Breast epithelium (tissue), 4 donors: Measurements from ENCODE around the gene PDK2. TPM values are rescaled to one million over a fixed set of nuclear protein-coding genes. Genes with fewer than 3 reads are reported as not detected.

ENCODE experiments used
- DNase-seq, 2 donors: peaks; one replicate each; pipeline ENCODE4 v3.0.0-alpha.2; 2019; ENCODE audit warnings: low spot score in 2 of 2
- H3K27ac ChIP-seq, 2 donors: fragments of 200-600 bp; sonication (generic) in 1 of 2; one replicate each; pipeline ENCODE4 v1.5.1; 2016 to 2019; ENCODE audit warnings: mild to moderate bottlenecking in 1 of 2
- H3K27me3 ChIP-seq, 2 donors: fragments of 200-600 bp; sonication (generic) in 1 of 2; one replicate each; pipeline versions ENCODE4 v1.5.1 to v1.6.0; 2017 to 2019; ENCODE audit warnings: control low read depth in 1 of 2, mild to moderate bottlenecking in 1 of 2
- H3K36me3 ChIP-seq: fragments of 200-600 bp; one replicate; pipeline ENCODE4 v1.5.1; 2019
- H3K4me1 ChIP-seq, 2 donors: fragments of 200-600 bp; sonication (generic); one replicate each; pipeline ENCODE4 v1.5.1; 2016 to 2019; ENCODE audit warnings: control low read depth in 1 of 2
- H3K4me3 ChIP-seq, 3 donors: fragments of 200-600 bp; sonication (generic); 1 replicate in 2 of 3; 2 replicates in 1 of 3; pipeline ENCODE4 v1.5.1; 2016 to 2019; ENCODE audit warnings: mild to moderate bottlenecking in 3 of 3, moderate library complexity in 2 of 3
- H3K9me3 ChIP-seq, 2 donors: fragments of 200-600 bp; sonication (generic) in 1 of 2; one replicate each; pipeline ENCODE4 v1.5.1; 2016 to 2019; ENCODE audit warnings: control low read depth in 1 of 2
- CTCF ChIP-seq, 3 donors: fragments of 450-650 bp; IDR thresholded peaks; one replicate each; pipeline ENCODE4 v1.5.1; 2016 to 2017; ENCODE audit warnings: antibody characterized with exemption in 3 of 3, mild to moderate bottlenecking in 3 of 3, moderate library complexity in 3 of 3
- POLR2A ChIP-seq: fragments of 450-650 bp; IDR thresholded peaks from one replicate; pipeline ENCODE4 v1.6.1; 2016; ENCODE audit warnings: antibody characterized with exemption, mild to moderate bottlenecking, moderate library complexity
- POLR2AphosphoS5 ChIP-seq, 3 donors: sonication (generic); formaldehyde crosslinking; IDR thresholded peaks; one replicate each; pipeline ENCODE4 v1.6.1; 2017; ENCODE audit warnings: antibody characterized with exemption in 3 of 3
- intact Hi-C: fragments of 100-400 bp; cut with DNase I; formaldehyde crosslinking; loops from one replicate; pipeline ENCODE4 v1.15.1; 2023; ENCODE audit warnings: low total_unique reads
- total RNA-seq, 3 donors: library from RNA; depleted of rRNA; stranded (reverse); fragments of >200 nt; gene quantifications; one replicate each; pipeline ENCODE4 v1.1.0, GENCODE V29; 2016

PDK2 gene
- total RNA-seq, 3 donors from 2014 or later: 28.2 to 53.4 (median 30.5) TPM

- peaks cover 8% of the 10 kb centered on the region for H3K36me3 ChIP-seq
- no peak overlapping the region for H3K27ac ChIP-seq
- H3K4me3 ChIP-seq: no peak overlapping the region
- TF ChIP-seq CTCF (IDR thresholded peaks at IDR 0.05): no peak
- TF ChIP-seq POLR2AphosphoS5 (IDR thresholded peaks at IDR 0.05): no peak
- no peak for TF ChIP-seq POLR2A
- DNase-seq: no peak
- no peaks in the 10 kb centered on the region for H3K27me3 ChIP-seq
- H3K4me1 ChIP-seq: no peaks in the 10 kb centered on the region
- intact Hi-C loops: no loop called here
- no peaks in the 10 kb centered on the region for H3K9me3 ChIP-seq
These were observed 23.0 kb upstream of the PDK2 start for GRCh38 chr17:50072130-50072529.

GRCh38 chr17:50072925-50073324 is 22.2 kb upstream of the PDK2 start:
- no peaks in the 10 kb centered on the region for H3K27me3 ChIP-seq
- no peak overlapping the region for H3K27ac ChIP-seq
- TF ChIP-seq POLR2AphosphoS5 (IDR thresholded peaks at IDR 0.05) (no peak), CTCF (IDR thresholded peaks at IDR 0.05) (no peak), POLR2A (no peak)
- H3K36me3 ChIP-seq: peaks cover 8% of the 10 kb centered on the region
- H3K4me1 ChIP-seq: no peaks in the 10 kb centered on the region
- intact Hi-C loops: no loop called here
- no peak for DNase-seq
- no peaks in the 10 kb centered on the region for H3K9me3 ChIP-seq
- no peak overlapping the region for H3K4me3 ChIP-seq

GRCh38 chr17:50074227-50074626 is 20.9 kb upstream of the PDK2 start:
- intact Hi-C loops: no loop called here
- no peaks in the 10 kb centered on the region for H3K9me3 ChIP-seq

GRCh38 chr17:50075446-50076032 is 19.6 kb upstream of the PDK2 start:
- no peak overlapping the region for H3K27ac ChIP-seq
- intact Hi-C loops: no loop called here

More at GRCh38 chr17:50074227-50074626, 20.9 kb upstream of the PDK2 start:
- Histone ChIP-seq H3K27ac (no peak overlapping the region), H3K4me3 (no peak overlapping the region), H3K27me3 (no peaks in the 10 kb centered on the region), H3K36me3 (peaks cover 8% of the 10 kb centered on the region), H3K4me1 (no peaks in the 10 kb centered on the region)
- DNase-seq: no peak
- TF ChIP-seq POLR2A (no peak), POLR2AphosphoS5 (IDR thresholded peaks at IDR 0.05) (no peak), CTCF (IDR thresholded peaks at IDR 0.05) (no peak)

GRCh38 chr17:50076221-50076590 is 18.9 kb upstream of the PDK2 start:
- no peaks in the 10 kb centered on the region for H3K9me3 ChIP-seq
- H3K27ac ChIP-seq: no peak overlapping the region
- H3K4me1 ChIP-seq: no peaks in the 10 kb centered on the region
- no peak for DNase-seq
- H3K4me3 ChIP-seq: no peak overlapping the region
- peaks cover 7% of the 10 kb centered on the region for H3K36me3 ChIP-seq
- TF ChIP-seq POLR2A (no peak), POLR2AphosphoS5 (IDR thresholded peaks at IDR 0.05) (no peak), CTCF (IDR thresholded peaks at IDR 0.05) (no peak)
- intact Hi-C loops: no loop called here
- H3K27me3 ChIP-seq: no peaks in the 10 kb centered on the region

More at GRCh38 chr17:50075446-50076032, 19.6 kb upstream of the PDK2 start:
- peaks cover 8% of the 10 kb centered on the region for H3K36me3 ChIP-seq
- DNase-seq: no peak
- TF ChIP-seq POLR2AphosphoS5 (IDR thresholded peaks at IDR 0.05): no peak
- TF ChIP-seq POLR2A: no peak
- TF ChIP-seq CTCF (IDR thresholded peaks at IDR 0.05): no peak
- no peaks in the 10 kb centered on the region for H3K9me3 ChIP-seq
- H3K4me3 ChIP-seq: no peak overlapping the region
- H3K4me1 ChIP-seq: no peaks in the 10 kb centered on the region
- H3K27me3 ChIP-seq: no peaks in the 10 kb centered on the region
